ENCODE data around the gene CEP19.

DNA sequence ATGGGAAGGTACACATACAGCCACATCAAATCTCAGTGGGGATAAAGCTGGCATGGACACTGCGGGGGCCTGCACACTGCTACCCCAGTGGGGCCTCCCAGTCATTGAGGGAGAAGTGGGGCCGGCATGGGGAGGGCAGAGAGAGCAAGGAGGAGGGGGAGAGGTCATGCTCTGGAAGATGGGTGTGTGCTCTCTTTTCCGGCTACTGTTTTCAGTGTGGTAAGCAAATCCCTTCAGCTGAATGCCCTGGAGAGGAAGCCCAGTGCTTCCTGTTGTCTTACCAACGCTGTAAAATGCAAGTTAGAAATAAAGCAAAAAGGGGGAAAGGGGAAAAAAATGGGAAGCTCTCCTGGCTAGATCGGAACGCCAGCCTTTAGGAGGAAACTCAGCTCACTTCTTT, 41.7 kb downstream of the CEP19 start:
- TF ChIP-seq, protein P1, sequence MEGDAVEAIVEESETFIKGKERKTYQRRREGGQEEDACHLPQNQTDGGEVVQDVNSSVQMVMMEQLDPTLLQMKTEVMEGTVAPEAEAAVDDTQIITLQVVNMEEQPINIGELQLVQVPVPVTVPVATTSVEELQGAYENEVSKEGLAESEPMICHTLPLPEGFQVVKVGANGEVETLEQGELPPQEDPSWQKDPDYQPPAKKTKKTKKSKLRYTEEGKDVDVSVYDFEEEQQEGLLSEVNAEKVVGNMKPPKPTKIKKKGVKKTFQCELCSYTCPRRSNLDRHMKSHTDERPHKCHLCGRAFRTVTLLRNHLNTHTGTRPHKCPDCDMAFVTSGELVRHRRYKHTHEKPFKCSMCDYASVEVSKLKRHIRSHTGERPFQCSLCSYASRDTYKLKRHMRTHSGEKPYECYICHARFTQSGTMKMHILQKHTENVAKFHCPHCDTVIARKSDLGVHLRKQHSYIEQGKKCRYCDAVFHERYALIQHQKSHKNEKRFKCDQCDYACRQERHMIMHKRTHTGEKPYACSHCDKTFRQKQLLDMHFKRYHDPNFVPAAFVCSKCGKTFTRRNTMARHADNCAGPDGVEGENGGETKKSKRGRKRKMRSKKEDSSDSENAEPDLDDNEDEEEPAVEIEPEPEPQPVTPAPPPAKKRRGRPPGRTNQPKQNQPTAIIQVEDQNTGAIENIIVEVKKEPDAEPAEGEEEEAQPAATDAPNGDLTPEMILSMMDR (IDR thresholded peaks at IDR 0.05; ENCODE audit: low read depth, low read length, missing input control), result no peak
- no peak for TF ChIP-seq RAD21 (IDR thresholded peaks at IDR 0.05)
- TF ChIP-seq SP1 (IDR thresholded peaks at IDR 0.05), result no peak
- no peak for TF ChIP-seq TAF1 (conservative IDR thresholded peaks at IDR 0.05)
- no peak for TF ChIP-seq YY1 (IDR thresholded peaks at IDR 0.05)
- TF ChIP-seq FOXA1 (IDR thresholded peaks at IDR 0.05), result no peak
- no peak for TF ChIP-seq JUND (IDR thresholded peaks at IDR 0.05)
- TF ChIP-seq EGR1 (IDR thresholded peaks at IDR 0.05; ENCODE audit: low read depth in 2 of 2), result no peak
- TF ChIP-seq, protein P2, sequence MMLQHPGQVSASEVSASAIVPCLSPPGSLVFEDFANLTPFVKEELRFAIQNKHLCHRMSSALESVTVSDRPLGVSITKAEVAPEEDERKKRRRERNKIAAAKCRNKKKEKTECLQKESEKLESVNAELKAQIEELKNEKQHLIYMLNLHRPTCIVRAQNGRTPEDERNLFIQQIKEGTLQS (IDR thresholded peaks at IDR 0.05), result no peak
- TF ChIP-seq GABPA (IDR thresholded peaks at IDR 0.05 in 1 of 2, conservative IDR thresholded peaks at IDR 0.05 in 1 of 2), result no peak
- TF ChIP-seq, protein P3, sequence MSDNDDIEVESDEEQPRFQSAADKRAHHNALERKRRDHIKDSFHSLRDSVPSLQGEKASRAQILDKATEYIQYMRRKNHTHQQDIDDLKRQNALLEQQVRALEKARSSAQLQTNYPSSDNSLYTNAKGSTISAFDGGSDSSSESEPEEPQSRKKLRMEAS (IDR thresholded peaks at IDR 0.05), result no peak
- TF ChIP-seq, protein P4, sequence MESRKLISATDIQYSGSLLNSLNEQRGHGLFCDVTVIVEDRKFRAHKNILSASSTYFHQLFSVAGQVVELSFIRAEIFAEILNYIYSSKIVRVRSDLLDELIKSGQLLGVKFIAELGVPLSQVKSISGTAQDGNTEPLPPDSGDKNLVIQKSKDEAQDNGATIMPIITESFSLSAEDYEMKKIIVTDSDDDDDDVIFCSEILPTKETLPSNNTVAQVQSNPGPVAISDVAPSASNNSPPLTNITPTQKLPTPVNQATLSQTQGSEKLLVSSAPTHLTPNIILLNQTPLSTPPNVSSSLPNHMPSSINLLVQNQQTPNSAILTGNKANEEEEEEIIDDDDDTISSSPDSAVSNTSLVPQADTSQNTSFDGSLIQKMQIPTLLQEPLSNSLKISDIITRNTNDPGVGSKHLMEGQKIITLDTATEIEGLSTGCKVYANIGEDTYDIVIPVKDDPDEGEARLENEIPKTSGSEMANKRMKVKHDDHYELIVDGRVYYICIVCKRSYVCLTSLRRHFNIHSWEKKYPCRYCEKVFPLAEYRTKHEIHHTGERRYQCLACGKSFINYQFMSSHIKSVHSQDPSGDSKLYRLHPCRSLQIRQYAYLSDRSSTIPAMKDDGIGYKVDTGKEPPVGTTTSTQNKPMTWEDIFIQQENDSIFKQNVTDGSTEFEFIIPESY (IDR thresholded peaks at IDR 0.05), result no peak
- no peak for TF ChIP-seq RXRA (IDR thresholded peaks at IDR 0.05)
